Upper lobe of left lung (tissue), 4 donors: ENCODE results near the gene MARK3.

Experiments
- POLR2AphosphoS5 ChIP-seq, 2 donors: sonication (generic); formaldehyde crosslinking; IDR thresholded peaks; one replicate each; pipeline ENCODE4 v1.5.1; 2017; ENCODE audit warnings: antibody characterized with exemption in 2 of 2
- TF ChIP-seq, protein P1 (sequence below), 6 experiments: fragments of 450-650 bp in 4 of 6; fragments of 200-600 bp in 2 of 6; sonication (generic) in 2 of 6; IDR thresholded peaks; one replicate each; pipeline ENCODE4 v1.5.1; 2016 to 2019; ENCODE audit warnings: antibody characterized with exemption in 6 of 6

DNA sequence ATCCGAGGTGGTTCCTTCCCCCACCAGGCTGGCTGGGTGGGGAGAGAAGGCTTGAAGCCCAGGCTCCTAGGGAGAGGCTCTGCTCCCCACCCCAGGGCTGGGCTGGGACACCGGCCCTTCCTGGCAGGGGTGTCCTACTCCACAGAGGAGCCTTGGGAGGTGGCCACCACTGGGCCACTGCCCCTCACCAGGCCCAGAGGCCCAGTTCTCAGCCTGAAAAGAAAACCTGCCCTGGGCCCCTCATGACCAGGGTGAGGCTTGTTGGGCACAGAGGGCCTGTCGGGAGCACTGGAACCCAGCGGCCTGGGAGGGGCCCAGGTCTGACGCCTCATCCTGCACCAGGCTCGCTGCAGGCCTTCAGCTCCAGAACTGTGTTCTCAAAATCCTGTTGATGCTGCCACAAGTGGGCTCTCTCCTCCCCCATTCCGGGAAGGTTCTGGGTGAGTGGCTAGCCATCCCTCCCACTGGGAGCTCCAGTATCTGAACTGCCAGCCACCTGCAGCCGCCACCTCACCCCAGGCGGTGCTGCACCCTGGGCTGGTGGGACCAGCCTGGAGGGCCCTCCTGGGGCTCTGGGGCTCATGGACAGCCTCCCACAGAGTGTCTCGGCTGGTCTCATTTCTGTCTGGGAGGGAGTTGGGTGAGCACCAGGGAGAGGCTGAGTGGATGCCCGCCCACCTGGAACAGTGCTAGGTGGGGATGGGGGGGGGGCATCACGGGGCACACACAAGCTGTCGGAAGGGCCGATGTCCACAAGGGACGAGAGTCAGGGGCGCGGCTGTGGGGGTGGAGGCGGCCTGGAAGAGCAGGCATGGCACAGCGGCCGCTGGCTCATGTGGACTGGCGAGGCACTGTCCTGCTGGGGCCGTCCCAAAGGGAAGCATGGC is 165.5 kb downstream of the MARK3 start:
- TF ChIP-seq, protein P1, sequence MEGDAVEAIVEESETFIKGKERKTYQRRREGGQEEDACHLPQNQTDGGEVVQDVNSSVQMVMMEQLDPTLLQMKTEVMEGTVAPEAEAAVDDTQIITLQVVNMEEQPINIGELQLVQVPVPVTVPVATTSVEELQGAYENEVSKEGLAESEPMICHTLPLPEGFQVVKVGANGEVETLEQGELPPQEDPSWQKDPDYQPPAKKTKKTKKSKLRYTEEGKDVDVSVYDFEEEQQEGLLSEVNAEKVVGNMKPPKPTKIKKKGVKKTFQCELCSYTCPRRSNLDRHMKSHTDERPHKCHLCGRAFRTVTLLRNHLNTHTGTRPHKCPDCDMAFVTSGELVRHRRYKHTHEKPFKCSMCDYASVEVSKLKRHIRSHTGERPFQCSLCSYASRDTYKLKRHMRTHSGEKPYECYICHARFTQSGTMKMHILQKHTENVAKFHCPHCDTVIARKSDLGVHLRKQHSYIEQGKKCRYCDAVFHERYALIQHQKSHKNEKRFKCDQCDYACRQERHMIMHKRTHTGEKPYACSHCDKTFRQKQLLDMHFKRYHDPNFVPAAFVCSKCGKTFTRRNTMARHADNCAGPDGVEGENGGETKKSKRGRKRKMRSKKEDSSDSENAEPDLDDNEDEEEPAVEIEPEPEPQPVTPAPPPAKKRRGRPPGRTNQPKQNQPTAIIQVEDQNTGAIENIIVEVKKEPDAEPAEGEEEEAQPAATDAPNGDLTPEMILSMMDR (IDR thresholded peaks at IDR 0.05): no peak
- no peak for TF ChIP-seq POLR2AphosphoS5 (IDR thresholded peaks at IDR 0.05)
